IPS-20b (cell line): Measurements from ENCODE around the gene CYP26B1.

ENCODE experiments used
- H3K27ac ChIP-seq: one replicate; pipeline ENCODE4 v1.5.1; 2013; ENCODE audit warnings: low read length
- H3K27me3 ChIP-seq: 2 replicates; pipeline ENCODE4 v1.6.1; 2013; ENCODE audit warnings: mild to moderate bottlenecking, low read length, inconsistent platforms; ENCODE audit not compliant: insufficient read depth
- H3K36me3 ChIP-seq: 2 replicates; pipeline ENCODE4 v1.6.1; 2013; ENCODE audit warnings: low read depth, mild to moderate bottlenecking, inconsistent platforms, low read length, moderate library complexity; ENCODE audit not compliant: insufficient read depth
- H3K4me1 ChIP-seq: 2 replicates; pipeline ENCODE4 v1.6.1; 2013; ENCODE audit warnings: mild to moderate bottlenecking, control low read depth, inconsistent platforms, low read length, moderate library complexity; ENCODE audit not compliant: insufficient read depth
- H3K4me3 ChIP-seq: 2 replicates; pipeline ENCODE4 v1.5.1; 2013; ENCODE audit warnings: mild to moderate bottlenecking, low read length, inconsistent platforms
- H3K9ac ChIP-seq: 2 replicates; pipeline ENCODE4 v1.6.1; 2013; ENCODE audit warnings: low read depth, mild to moderate bottlenecking, inconsistent platforms, low read length, moderate library complexity
- H3K9me3 ChIP-seq: 2 replicates; pipeline ENCODE4 v1.6.1; 2013; ENCODE audit warnings: mild to moderate bottlenecking, low read depth, low read length, inconsistent platforms; ENCODE audit not compliant: insufficient read depth

CYP26B1 gene

DNA sequence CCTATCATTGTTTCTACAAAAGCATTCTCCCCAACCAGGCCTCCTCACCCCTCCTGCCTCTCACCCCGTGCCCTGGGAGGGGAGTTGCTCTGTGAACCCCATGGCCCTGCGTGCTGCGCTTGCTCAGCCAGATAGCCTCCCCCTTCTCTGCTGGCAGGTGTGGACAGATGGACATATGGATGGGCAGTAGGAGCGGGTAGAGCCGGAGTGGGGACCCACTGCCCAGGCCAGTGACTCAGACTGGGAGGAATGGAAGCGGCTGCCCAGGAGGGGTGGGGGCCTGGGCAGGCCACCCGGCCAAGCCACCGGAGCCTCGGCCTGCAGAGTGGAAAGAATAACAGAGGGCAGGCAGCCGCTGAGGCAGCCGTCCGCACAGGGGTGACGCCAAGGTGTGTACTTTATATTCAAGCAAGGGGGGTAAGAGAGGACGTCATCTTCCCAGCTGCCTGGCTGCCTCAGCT is 8.7 kb downstream of the CYP26B1 start:
- H3K36me3 ChIP-seq = no peaks in the 10 kb centered on the region
- peaks cover 6% of the 10 kb centered on the region; the same call in 1 of the 2 replicates for H3K4me1 ChIP-seq
- no peak overlapping the region for H3K9ac ChIP-seq
- H3K9me3 ChIP-seq = no peaks in the 10 kb centered on the region
- H3K4me3 ChIP-seq = no peak overlapping the region
- peaks cover 64% of the 10 kb centered on the region for H3K27me3 ChIP-seq
- H3K27ac ChIP-seq = no peak overlapping the region

DNA sequence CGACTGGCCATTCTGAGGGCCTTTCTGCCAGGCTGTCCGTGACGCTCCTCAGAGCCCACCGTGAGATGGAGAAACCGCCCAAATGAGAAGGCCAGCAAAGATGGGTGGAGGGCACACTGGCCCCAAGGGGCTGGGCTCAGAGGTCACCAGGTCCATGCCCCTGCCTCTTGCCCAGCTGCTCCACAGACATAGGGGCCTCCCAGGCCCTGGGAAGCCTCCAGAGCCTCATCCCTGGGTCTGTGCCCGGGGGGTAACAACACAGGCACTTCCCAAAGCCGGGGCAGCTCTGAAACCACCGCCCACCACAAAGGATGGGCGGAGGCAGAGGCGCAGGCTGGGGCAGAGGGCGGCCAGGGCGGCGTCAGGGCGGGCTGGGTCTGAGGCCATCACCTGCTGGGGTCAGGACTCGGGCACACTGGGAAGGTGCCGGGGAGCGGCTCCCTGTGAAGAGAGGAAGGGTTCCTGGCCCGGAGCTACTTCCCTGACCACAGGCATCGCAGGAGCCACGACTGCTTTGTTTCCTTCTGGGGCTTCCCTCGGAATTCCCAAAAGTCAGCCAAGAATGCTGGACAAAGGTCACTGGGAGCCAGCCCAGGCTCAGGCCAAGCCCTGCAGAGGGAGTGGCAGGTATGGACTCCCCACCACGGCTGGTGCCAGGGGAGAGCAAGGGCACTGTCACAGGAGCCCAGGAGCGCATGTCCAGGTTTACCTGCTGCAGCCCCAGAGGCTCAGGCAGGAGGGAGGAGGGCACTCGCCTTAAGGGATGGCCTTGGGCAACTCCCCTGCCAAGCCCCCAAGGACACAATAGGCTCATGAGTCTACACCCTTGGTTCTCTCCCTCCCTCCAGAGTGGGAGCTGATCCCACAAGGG is 9.4 kb downstream of the CYP26B1 start:
- Histone ChIP-seq H3K4me1 (no peaks in the 10 kb centered on the region), H3K9me3 (no peaks in the 10 kb centered on the region), H3K27ac (no peak overlapping the region), H3K4me3 (no peak overlapping the region), H3K27me3 (peaks cover 57% of the 10 kb centered on the region), H3K9ac (no peak overlapping the region), H3K36me3 (no peaks in the 10 kb centered on the region)

DNA sequence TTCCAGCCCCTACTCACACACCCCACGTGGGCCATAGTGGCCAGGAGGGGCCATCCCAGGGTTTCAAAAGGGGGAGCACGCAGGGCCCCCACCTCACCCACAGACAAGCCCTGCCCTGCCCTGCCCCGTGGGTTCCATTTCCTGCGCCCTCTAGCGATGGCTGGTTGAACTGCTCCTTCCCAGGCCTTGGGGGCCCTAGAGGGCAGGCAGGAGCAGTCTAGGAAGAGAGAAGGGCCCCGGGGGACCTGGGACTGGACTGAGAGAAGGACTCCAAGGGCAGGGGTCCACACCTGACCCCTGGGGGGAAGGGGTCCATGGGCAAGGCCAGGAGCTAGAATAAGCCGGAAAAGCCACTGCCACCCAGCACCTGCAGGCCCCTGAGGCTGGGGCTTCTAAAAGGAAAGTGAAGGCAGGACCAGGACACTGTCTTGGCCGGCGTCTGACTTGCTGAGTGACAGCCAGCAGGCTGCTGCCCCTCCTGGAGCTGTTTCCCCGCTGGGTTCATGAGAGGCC is 10.1 kb downstream of the CYP26B1 start:
- H3K9ac ChIP-seq = no peak overlapping the region

DNA sequence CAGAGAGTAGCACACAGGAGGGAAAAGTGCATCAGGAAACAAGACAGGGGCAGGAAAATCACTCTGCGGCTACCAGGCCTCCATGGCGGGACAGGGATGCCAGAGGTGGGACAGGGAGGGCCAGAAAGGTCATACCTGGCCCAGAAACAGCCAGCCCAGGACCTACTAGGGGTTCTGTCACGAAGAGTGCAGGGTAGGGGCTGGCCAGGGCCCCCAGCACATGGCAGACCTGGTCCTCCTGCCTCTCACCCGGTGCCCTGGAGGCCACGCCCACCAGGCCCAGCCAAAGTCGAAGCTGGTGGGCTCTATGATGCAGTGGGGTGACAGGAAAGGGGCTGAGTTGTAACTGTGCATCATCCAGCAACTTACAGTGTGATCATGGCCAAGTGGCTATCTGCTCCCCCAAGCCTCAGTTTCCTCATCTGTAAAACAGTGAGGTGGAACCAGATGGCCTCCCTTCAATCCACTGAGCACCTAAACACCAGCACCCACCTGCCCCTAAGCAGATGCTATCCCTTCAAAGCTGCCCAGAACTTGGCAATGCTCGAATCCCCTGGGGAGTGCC is 10.6 kb downstream of the CYP26B1 start:
- Histone ChIP-seq H3K9me3 (no peaks in the 10 kb centered on the region), H3K27ac (no peak overlapping the region), H3K4me1 (no peaks in the 10 kb centered on the region), H3K4me3 (no peak overlapping the region), H3K27me3 (peaks cover 44% of the 10 kb centered on the region), H3K36me3 (no peaks in the 10 kb centered on the region), H3K9ac (no peak overlapping the region)

More for the DNA sequence above, 10.1 kb downstream of the CYP26B1 start:
- H3K4me3 ChIP-seq = no peak overlapping the region
- no peaks in the 10 kb centered on the region for H3K4me1 ChIP-seq
- H3K27me3 ChIP-seq = peaks cover 50% of the 10 kb centered on the region
- H3K36me3 ChIP-seq = no peaks in the 10 kb centered on the region
- H3K9me3 ChIP-seq = no peaks in the 10 kb centered on the region
- no peak overlapping the region for H3K27ac ChIP-seq

DNA sequence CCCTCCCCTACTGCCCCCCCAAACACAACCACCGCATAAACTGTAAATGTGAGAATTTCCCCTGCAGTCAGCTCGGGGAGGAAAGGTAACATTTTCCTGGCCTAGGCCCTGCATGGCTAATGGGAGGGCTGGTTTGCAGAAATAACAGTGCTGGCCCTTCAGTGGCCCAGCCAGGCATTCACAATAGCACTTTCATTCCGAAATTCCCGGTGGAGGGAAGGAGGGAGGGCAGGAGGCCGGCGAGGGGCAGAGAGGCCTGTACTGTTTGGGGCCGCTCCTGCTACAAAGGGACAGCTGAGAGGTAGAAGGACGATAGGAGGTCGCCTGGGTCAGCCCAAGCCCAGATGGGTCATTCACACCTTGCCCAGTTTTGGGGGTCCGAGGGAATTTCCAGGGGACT is 11.3 kb downstream of the CYP26B1 start:
- no peaks in the 10 kb centered on the region for H3K9me3 ChIP-seq
- H3K4me3 ChIP-seq = no peak overlapping the region
- no peaks in the 10 kb centered on the region for H3K4me1 ChIP-seq
- H3K9ac ChIP-seq = no peak overlapping the region
- no peaks in the 10 kb centered on the region for H3K36me3 ChIP-seq
- H3K27ac ChIP-seq = no peak overlapping the region
- H3K27me3 ChIP-seq = peaks cover 38% of the 10 kb centered on the region

DNA sequence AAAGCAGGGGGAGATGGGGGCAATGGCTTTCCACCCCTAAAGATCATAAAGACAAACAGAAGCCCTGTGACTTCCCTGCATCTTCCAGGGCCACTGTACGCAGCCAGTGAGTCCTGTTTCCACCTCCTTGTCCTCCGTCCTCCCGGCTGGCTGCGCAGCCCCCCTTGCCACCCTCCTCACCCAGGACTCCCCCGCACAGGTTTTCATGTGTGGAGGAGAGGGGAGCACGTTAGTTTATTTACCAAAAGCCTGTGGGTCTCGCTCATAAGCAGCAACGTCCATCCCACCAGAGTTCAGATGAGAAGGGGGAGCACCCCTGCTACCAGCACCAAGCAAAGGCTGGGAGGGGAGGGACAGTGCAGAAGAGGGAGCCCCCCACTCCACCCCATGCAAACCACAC is 11.7 kb downstream of the CYP26B1 start:
- H3K4me1 ChIP-seq = no peaks in the 10 kb centered on the region; the same call in 1 of the 2 replicates
- no peak overlapping the region for H3K27ac ChIP-seq
- H3K36me3 ChIP-seq = no peaks in the 10 kb centered on the region
- no peak overlapping the region for H3K9ac ChIP-seq
- peaks cover 38% of the 10 kb centered on the region for H3K27me3 ChIP-seq
- H3K4me3 ChIP-seq = no peak overlapping the region
- H3K9me3 ChIP-seq = no peaks in the 10 kb centered on the region

DNA sequence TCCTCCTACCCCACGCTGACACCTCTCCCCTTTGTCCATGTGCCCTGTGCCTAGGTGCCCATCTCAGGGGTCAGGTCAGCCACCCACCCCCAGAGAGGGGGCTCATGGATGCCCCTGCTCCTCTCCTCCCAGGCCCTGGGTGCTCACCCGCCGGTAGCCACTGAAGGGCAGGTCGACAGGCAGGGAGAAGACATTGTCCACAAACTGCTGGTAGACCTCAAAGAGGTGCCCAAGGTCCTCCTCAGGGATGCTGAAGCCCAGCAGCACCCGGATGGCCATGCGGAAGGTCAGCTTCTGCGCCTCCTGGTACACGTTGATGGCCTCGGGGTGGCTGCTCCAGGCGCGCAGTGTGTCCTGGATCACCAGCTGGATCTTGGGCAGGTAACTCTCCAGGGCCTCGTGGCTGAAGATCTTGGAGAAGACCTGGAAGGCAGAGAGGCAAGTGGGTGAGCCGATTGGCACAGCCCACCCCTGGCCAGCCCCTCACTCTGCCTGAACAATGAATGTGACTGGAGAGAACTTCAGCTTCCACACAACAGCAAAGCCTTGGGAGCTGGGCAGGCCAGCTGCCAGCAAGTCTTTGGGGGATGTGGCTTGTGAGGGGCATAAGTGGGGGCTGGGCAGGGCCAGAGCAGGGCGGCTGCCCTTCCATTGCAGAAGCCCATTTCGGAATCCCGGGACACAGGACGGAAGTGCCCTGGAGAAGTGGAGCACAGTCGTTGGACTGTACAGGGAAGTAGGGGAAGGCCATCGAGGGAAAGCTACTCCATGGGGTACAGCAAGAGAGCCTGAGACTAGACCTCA is 12.5 kb downstream of the CYP26B1 start:
- H3K36me3 ChIP-seq = no peaks in the 10 kb centered on the region
- H3K27ac ChIP-seq = no peak overlapping the region

DNA sequence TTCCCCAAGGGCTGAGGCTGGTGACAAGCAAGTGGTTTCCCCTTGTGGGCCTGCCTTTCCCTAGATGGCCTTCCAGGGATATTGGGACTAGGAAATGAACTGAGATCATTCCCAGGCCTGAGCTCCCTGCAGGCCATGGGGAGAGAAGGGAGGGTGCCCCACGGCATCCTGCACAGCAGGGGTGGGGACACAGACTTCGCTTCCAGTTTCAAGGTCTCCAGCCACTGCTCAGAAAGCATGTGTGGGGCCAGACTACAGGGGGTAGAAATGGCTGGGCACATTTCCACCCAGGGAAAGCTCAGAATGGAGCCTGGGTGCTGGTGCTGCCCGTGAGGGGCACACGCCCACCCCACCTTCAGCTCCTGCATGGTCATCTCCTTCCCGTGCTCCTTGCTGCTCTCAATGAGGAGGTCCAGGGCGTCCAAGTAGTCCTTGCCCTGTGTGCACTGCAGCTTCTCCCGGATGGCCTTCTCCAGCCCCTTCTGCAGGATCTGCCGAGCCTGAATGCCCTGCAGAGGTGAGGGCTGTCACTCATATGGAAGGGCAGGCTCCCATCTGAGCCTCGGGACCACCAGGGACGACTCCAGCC is 13.2 kb downstream of the CYP26B1 start:
- Histone ChIP-seq H3K4me1 (no peaks in the 10 kb centered on the region; the same call in 1 of the 2 replicates), H3K27me3 (peaks cover 29% of the 10 kb centered on the region)

More for the DNA sequence above, 12.5 kb downstream of the CYP26B1 start:
- Histone ChIP-seq H3K9ac (no peak overlapping the region), H3K4me3 (no peak overlapping the region), H3K4me1 (no peaks in the 10 kb centered on the region; the same call in 1 of the 2 replicates), H3K9me3 (no peaks in the 10 kb centered on the region), H3K27me3 (peaks cover 36% of the 10 kb centered on the region)

DNA sequence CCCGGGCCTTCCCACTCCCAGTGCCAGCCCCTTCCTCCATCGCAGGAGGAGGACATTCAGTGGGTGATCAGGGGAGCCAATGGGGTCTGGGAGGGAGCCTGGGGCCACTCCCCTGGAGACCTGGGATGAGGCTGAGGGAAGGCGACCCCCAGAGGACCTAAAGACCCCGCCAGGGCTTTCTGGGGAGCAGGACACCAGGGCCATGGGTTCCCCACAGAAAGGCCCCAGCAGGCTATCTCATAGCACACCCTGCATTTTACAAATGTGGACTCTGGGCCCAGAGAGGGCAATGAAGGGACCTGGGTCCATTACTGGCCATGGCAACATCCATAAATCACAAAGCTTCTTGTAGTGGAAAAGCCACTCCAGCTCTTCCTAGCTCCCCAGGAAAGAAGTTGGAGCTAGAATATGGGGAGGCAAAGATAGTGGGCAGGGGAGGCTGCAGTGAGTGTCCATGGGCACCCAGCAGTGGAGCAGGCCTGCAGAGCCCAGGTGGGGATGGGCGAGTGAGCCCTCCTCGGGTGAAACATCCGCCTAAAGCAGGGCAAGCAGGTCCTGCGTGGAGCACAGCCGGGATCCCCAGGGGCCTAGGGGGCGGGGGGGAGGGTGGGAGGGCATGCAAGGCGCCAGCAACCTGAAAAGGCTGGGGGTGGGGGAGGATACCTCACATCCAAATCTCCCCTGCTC is 13.8 kb downstream of the CYP26B1 start:
- no peak overlapping the region for H3K4me3 ChIP-seq
- no peaks in the 10 kb centered on the region for H3K9me3 ChIP-seq
- no peak overlapping the region for H3K27ac ChIP-seq

More for the DNA sequence above, 13.2 kb downstream of the CYP26B1 start:
- H3K36me3 ChIP-seq = no peaks in the 10 kb centered on the region
- H3K9ac ChIP-seq = no peak overlapping the region
- H3K9me3 ChIP-seq = no peaks in the 10 kb centered on the region
- H3K27ac ChIP-seq = no peak overlapping the region
- no peak overlapping the region for H3K4me3 ChIP-seq

DNA sequence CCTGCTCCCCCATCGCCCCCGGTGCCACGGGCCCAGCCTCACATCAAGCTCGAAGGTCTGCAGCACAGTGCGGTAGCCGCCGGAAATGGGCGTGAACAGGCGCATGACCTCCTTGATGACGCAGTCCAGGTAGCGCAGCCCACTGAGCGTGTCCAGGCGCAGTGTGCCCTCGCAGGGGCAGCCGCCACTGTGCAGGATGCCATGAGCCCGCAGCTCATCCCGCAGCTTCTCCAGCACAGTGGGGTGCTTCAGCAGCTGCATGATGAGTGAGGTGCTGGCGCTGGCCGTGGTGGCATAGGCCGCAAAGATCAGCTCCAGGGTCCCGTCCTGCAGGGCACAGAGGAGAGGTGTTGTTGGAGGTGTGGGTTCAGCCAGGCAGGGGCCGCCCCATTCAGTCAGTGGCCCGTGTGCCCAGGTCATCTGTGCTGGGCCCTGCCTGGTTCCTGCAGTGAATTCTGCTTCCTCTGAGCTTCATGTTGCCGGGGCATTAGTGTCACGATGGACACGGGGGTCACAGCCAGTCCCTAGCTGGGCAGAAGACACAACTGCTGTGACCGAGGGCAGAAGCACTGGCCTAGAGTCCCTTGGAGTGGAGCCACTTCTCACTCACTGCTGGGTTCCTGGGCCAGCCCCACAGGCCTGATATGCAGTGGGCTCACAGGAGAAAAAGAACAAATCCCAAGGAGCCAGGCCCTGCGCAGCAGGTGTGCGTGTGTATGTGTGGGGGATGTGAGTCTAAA is 14.5 kb downstream of the CYP26B1 start:
- no peaks in the 10 kb centered on the region; the same call in 1 of the 2 replicates for H3K4me1 ChIP-seq
- no peak overlapping the region for H3K27ac ChIP-seq
- H3K9ac ChIP-seq = no peak overlapping the region
- H3K36me3 ChIP-seq = no peaks in the 10 kb centered on the region
- H3K27me3 ChIP-seq = peaks cover 16% of the 10 kb centered on the region
- no peaks in the 10 kb centered on the region for H3K9me3 ChIP-seq
- no peak overlapping the region for H3K4me3 ChIP-seq

More for the DNA sequence above, 13.8 kb downstream of the CYP26B1 start:
- H3K36me3 ChIP-seq = no peaks in the 10 kb centered on the region
- H3K27me3 ChIP-seq = peaks cover 23% of the 10 kb centered on the region
- H3K4me1 ChIP-seq = no peaks in the 10 kb centered on the region; the same call in 1 of the 2 replicates
- no peak overlapping the region for H3K9ac ChIP-seq
